GM19397 (cell line): ENCODE data around the gene FARP1.
"Not testable (repeated sequence)": the region's sequence is repeated elsewhere in the genome, so short reads cannot be mapped to it uniquely, and the experiment has no call there.

Experiments
- ATAC-seq: cut with Tn5 transposase; IDR thresholded peaks from one replicate; pipeline ENCODE4 v1.9.1; 2021; ENCODE audit warnings: mild to moderate bottlenecking, moderate library complexity; ENCODE audit not compliant: unreplicated experiment

Gene FARP1

GRCh38 chr13:98350746-98351330, 207.9 kb downstream of the FARP1 start:
- ATAC-seq, result no peak

GRCh38 chr13:98351636-98352035, 208.7 kb downstream of the FARP1 start:
- ATAC-seq, result no peak

- no peak for ATAC-seq
Measured at GRCh38 chr13:98352226-98352625, 209.3 kb downstream of the FARP1 start.

DNA sequence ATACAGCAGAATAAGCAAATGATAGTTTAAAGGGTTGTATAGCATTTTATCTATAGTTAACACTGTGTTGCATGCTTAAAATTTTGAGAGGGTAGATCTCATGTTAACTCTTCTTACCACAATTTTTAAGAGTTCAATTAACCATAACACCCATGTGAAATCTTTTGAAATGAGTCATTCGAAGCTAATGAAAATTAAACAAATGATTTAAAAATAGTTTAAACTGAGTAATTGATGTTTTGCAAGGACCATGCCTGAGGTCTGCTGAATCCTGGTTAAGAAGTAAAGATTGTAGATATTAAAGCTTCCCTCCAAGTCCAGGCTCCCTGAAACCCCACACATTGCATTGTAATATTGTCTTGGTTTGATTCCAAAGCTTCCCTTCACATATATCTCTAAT, 210.9 kb downstream of the FARP1 start:
- ATAC-seq, result no peak

- ATAC-seq, result no peak
Measured at GRCh38 chr13:98358937-98359336, 216.0 kb downstream of the FARP1 start.

DNA sequence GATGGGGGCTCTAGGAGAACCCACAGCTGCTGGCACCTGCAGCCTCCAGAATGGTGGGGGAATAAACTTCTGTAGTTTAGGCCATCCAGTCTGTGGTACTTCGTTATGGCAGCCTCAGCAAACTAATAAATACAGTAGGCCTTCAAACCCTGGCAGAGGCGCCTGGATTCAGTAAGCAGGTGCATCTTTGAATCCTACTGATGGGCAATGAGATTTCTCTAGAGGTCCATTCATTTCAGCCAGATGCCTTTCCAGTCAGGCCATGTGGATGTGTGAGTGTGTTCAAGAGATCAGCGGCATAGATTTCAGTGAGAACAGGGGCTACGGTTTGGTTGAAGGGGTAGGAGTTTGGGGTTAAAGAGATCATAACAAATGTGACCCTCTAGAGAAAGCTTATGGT, 217.7 kb downstream of the FARP1 start:
- no peak for ATAC-seq

- ATAC-seq, result no peak
Measured at GRCh38 chr13:98363326-98363725, 220.4 kb downstream of the FARP1 start.

GRCh38 chr13:98364179-98364578, 221.3 kb downstream of the FARP1 start:
- ATAC-seq, result no peak

DNA sequence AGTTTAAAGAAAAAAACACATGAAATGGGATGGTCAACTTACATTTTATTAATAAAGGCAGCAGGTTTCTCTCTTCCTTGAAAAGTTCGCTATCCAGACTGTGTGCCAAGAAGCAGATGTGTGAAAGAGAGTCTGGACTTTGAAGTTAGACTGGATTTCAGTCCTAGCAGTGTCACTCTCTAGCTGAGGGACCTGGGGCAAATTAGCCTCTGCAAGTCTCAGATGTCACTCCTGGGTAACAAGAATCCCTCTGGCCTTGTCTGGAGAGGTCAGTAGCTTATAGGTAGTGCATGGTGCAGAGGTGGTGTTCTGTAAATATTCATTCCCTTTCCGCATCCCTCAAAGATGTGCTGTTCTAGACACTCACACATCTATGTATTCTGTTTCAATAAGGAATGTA, 221.8 kb downstream of the FARP1 start:
- no peak for ATAC-seq

DNA sequence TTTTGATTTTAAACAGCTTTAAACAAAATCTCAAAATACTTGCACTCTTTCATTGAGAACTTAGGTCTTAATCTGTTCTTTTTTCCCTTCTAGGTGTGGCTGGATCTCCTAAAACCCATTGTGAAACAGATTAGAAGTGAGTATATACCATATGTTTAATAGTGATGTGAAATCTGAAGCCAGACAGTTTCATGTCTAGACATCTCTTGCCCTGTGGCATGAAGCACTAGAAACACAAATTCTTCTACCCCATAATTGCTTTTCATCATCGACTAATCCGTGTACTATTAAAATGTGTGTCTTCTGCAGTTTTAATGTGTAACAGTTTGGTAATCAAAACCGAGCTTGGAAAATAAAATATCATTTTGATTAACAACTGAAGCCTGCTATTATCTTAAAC, 222.4 kb downstream of the FARP1 start:
- no peak for ATAC-seq

DNA sequence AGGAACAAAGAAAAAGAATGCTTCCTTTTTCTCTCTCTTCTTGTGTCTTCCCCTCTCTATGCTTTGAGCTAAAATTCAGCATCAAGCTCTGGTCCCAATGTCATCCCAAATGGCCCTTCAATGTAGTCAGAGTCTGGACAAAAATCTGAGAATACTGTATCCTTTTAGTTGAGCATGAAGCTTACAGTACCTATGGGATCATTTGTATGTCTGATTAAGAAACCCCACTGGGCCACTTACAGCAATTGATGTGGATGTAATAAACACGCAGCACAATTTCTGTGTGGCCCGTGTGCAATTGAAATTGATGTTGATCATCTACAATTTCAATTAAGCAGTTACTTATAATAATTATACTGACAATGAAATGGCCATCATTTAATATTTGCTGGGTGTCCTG, 223.1 kb downstream of the FARP1 start:
- no peak for ATAC-seq

- no peak for ATAC-seq
Measured at GRCh38 chr13:98366443-98366842, 223.5 kb downstream of the FARP1 start.

GRCh38 chr13:98366959-98367358, 224.1 kb downstream of the FARP1 start:
- ATAC-seq, result no peak

DNA sequence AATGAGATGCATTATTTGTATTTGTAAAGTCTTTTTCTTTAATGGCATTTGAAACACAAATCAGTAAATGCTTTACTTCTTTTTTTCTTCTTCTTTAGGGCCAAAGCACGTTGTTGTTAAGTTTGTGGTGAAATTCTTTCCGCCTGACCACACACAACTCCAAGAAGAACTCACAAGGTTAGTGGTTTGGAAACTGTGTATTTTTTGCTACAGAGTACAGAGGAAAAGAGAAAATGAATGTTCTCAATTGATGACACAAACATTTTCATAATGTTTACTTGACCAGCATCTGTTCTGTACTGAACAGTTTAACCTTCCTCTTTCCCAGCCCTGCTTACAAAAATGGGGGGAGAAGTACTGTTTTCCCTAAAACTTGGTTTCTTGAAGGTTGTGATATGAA, 225.1 kb downstream of the FARP1 start:
- no peak for ATAC-seq

DNA sequence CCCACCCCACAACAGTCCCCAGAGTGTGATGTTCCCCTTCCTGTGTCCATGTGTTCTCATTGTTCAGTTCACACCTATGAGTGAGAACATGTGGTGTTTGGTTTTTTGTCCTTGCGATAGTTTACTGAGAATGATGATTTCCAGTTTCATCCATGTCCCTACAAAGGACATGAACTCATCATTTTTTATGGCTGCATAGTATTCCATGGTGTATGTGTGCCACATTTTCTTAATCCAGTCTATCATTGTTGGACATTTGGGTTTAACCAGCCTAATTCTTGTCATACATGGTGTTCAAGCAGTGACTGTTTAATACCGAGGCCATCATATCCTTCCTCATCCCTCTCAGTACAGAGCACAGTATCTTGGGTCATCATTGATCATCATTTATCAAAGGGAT, 226.6 kb downstream of the FARP1 start:
- not testable (repeated sequence) for ATAC-seq

- ATAC-seq, result no peak
Measured at GRCh38 chr13:98370261-98370660, 227.4 kb downstream of the FARP1 start.

DNA sequence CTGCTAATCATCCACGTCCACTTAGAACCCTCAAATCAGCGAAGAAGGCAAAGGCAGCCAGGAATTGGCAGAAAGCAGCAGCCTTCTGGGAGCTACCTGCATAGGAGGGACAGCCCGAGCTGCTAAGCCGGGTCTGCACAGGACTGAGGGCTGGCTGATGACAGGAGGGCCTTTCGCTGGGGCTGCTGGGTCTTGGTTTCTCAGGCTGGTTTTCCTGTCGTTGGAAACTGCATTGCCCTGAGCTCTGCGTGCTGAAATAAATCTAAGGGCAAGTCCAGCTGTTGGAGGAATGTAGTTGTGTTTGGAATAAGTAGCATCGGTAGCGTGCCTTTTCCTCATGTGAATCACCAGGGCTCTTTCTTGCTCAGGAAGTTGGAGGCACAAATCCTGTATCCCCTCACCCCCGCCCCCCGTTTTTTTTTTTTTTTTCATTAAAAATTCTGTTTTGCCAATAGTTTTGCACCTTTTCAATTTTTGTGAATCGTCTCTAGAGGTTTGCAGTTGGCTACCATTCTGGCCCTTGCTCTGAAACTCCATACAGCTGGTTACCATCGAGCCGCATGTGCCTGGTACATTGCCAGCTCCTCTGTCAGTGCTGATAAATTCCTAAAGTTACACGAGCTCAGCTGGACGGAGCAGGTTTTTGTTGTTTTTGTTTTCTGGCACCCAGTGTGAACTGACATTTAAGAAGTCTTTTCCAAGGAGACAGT, 228.1 kb downstream of the FARP1 start:
- ATAC-seq, result no peak

DNA sequence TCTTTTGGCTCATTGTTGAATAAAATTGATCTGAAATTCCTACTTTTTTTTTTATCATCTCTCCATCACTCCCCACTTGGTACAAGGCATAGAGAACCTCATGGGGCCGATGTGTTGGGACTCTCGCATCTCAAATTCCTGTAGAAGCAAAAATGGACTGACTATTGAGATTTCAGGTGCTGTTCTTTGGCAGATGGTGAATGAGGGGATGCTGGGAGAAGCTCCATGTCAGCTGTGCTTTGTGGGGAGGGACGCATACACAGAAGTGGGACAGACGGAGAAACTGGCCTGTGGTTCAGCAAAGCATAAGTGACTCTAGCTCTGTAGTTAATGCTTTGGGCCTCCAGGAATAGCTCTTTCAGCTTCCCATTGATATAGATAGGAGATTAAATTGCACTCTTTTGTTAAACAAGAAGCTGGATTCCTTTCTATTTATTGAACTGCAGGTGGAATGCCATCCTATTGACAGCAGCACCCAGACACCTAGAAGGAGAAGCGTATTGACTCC, 228.7 kb downstream of the FARP1 start:
- ATAC-seq, result no peak

- ATAC-seq, result no peak
Measured at GRCh38 chr13:98372876-98373275, 230.0 kb downstream of the FARP1 start.

GRCh38 chr13:98374750-98375149, 231.9 kb downstream of the FARP1 start:
- ATAC-seq, result no peak

DNA sequence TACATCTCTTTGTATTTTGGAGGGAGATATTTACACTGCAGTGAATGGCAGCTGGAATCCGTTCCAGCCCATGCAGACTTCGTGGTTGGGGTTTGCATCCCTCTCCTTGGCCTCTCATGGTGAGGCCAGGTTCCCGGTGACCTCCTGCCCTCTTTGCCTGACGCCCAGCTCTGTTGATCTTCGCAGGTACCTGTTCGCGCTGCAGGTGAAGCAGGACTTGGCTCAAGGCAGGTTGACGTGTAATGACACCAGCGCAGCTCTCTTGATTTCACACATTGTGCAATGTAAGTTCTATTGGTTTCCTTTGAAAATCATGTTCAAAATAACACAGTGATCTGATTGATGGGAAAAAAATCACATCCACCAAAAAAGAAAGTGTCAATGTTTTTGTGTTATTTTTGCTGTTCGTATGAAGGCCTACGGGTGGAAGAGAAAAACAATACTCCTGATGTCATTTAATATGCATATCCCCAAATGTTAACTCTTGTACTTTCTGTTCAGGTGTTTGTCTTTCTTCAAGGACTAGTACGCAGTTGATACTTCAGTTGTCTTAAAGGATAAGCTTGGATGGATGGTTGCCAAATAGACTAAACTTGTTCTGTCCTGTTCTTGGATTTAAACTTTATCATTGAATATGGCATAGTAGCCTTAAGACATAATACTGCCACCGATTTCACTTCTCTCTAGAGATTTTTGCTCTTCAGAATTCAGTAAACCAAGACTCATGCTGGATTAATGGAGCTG, 234.9 kb downstream of the FARP1 start:
- ATAC-seq, result no peak

GRCh38 chr13:98384739-98385138, 241.8 kb downstream of the FARP1 start:
- no peak for ATAC-seq
